Measurements from ENCODE around the gene ARHGAP40. TPM values are rescaled to one million over a fixed set of nuclear protein-coding genes. Genes with fewer than 3 reads are reported as not detected.
A peak's percentile ranks its signal among the peaks of the same experiment; 100 is the strongest.

ARHGAP40 gene
- total and polyA plus RNA-seq, 9 of the 15 experiments (the other 6 are each of a cell fraction or from before 2014, with no cell fraction given) = not detected

DNA sequence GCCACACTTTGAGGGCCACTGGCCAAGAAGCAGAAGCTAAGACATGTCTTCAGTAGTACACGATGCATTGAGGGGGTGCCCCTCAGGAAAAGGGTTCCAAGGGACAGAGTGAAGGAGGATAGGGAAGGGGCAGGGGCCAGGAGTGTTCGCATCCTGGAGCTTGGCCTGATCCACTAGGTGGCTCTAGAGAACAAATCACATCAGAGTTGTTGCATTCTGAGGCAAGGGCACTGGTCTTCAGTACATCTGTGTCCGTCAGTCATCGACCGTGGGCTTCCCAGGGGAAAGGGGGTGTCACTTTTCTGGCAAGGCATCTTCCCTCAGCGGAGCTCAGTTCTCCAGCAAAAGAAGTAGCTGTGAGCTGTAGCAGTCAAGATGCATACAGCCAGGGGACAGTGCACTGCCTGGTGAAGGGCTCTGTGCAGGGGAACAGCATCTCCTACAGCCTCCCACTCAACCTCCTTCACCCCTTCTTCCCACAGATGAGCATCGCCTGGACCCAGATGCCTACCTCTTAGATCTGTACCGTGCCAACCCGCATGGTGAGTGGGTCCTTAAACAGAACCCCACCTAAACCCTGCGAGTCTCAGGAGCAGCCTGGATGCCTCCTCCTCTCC is 47.8 kb downstream of the ARHGAP40 start (continued):
- TF ChIP-seq, protein P1, sequence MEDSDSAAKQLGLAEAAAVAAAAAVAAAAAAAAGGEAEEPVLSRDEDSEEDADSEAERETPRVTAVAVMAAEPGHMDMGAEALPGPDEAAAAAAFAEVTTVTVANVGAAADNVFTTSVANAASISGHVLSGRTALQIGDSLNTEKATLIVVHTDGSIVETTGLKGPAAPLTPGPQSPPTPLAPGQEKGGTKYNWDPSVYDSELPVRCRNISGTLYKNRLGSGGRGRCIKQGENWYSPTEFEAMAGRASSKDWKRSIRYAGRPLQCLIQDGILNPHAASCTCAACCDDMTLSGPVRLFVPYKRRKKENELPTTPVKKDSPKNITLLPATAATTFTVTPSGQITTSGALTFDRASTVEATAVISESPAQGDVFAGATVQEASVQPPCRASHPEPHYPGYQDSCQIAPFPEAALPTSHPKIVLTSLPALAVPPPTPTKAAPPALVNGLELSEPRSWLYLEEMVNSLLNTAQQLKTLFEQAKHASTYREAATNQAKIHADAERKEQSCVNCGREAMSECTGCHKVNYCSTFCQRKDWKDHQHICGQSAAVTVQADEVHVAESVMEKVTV (CRISPR knock-in tag; IDR thresholded peaks at IDR 0.05) = peak; percentile 59
- TF ChIP-seq, protein P2, sequence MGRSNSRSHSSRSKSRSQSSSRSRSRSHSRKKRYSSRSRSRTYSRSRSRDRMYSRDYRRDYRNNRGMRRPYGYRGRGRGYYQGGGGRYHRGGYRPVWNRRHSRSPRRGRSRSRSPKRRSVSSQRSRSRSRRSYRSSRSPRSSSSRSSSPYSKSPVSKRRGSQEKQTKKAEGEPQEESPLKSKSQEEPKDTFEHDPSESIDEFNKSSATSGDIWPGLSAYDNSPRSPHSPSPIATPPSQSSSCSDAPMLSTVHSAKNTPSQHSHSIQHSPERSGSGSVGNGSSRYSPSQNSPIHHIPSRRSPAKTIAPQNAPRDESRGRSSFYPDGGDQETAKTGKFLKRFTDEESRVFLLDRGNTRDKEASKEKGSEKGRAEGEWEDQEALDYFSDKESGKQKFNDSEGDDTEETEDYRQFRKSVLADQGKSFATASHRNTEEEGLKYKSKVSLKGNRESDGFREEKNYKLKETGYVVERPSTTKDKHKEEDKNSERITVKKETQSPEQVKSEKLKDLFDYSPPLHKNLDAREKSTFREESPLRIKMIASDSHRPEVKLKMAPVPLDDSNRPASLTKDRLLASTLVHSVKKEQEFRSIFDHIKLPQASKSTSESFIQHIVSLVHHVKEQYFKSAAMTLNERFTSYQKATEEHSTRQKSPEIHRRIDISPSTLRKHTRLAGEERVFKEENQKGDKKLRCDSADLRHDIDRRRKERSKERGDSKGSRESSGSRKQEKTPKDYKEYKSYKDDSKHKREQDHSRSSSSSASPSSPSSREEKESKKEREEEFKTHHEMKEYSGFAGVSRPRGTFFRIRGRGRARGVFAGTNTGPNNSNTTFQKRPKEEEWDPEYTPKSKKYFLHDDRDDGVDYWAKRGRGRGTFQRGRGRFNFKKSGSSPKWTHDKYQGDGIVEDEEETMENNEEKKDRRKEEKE (IDR thresholded peaks at IDR 0.05; ENCODE audit: borderline replicate concordance in 1 of 2, control insufficient read depth in 1 of 2, low read depth in 2 of 2, low read length in 1 of 2) = no peak
- no peak for TF ChIP-seq PPARD (CRISPR knock-in tag; IDR thresholded peaks at IDR 0.05)
- TF ChIP-seq CBFA2T3 (IDR thresholded peaks at IDR 0.05) = no peak
- TF ChIP-seq, protein P3, sequence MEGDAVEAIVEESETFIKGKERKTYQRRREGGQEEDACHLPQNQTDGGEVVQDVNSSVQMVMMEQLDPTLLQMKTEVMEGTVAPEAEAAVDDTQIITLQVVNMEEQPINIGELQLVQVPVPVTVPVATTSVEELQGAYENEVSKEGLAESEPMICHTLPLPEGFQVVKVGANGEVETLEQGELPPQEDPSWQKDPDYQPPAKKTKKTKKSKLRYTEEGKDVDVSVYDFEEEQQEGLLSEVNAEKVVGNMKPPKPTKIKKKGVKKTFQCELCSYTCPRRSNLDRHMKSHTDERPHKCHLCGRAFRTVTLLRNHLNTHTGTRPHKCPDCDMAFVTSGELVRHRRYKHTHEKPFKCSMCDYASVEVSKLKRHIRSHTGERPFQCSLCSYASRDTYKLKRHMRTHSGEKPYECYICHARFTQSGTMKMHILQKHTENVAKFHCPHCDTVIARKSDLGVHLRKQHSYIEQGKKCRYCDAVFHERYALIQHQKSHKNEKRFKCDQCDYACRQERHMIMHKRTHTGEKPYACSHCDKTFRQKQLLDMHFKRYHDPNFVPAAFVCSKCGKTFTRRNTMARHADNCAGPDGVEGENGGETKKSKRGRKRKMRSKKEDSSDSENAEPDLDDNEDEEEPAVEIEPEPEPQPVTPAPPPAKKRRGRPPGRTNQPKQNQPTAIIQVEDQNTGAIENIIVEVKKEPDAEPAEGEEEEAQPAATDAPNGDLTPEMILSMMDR (IDR thresholded peaks at IDR 0.05 in 2 of 3, conservative IDR thresholded peaks at IDR 0.05 in 1 of 3; ENCODE audit: insufficient read depth in 2 of 3, low read depth in 1 of 3, low read length in 3 of 3) = peak; percentile 75 to 81 (median 76)
- TF ChIP-seq, protein P4, sequence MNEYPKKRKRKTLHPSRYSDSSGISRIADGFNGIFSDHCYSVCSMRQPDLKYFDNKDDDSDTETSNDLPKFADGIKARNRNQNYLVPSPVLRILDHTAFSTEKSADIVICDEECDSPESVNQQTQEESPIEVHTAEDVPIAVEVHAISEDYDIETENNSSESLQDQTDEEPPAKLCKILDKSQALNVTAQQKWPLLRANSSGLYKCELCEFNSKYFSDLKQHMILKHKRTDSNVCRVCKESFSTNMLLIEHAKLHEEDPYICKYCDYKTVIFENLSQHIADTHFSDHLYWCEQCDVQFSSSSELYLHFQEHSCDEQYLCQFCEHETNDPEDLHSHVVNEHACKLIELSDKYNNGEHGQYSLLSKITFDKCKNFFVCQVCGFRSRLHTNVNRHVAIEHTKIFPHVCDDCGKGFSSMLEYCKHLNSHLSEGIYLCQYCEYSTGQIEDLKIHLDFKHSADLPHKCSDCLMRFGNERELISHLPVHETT (CRISPR knock-in tag; conservative IDR thresholded peaks at IDR 0.05 in 1 of 2, IDR thresholded peaks at IDR 0.05 in 1 of 2) = no peak
- TF ChIP-seq SPI1 (IDR thresholded peaks at IDR 0.05; ENCODE audit: borderline replicate concordance, low read depth, low read length) = no peak
- TF ChIP-seq, protein P5, sequence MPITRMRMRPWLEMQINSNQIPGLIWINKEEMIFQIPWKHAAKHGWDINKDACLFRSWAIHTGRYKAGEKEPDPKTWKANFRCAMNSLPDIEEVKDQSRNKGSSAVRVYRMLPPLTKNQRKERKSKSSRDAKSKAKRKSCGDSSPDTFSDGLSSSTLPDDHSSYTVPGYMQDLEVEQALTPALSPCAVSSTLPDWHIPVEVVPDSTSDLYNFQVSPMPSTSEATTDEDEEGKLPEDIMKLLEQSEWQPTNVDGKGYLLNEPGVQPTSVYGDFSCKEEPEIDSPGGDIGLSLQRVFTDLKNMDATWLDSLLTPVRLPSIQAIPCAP (CRISPR knock-in tag; IDR thresholded peaks at IDR 0.05; ENCODE audit: borderline replicate concordance) = no peak
- TF ChIP-seq RBFOX2 (IDR thresholded peaks at IDR 0.05; ENCODE audit: low read depth, low read length) = no peak
- no peak for TF ChIP-seq HNRNPUL1 (IDR thresholded peaks at IDR 0.05; ENCODE audit: low read length)
- TF ChIP-seq RFX1 (IDR thresholded peaks at IDR 0.05) = no peak
- no peak for TF ChIP-seq GTF2F1 (IDR thresholded peaks at IDR 0.05; ENCODE audit: low read depth, low read length)
- TF ChIP-seq ZNF263 (CRISPR knock-in tag; IDR thresholded peaks at IDR 0.05; ENCODE audit: borderline replicate concordance) = no peak
- TF ChIP-seq KAT8 (IDR thresholded peaks at IDR 0.05; ENCODE audit: low read depth) = no peak
- no peak for TF ChIP-seq KAT2B (IDR thresholded peaks at IDR 0.05; ENCODE audit: low read depth, low read length)
- TF ChIP-seq CTBP1 (IDR thresholded peaks at IDR 0.05; ENCODE audit: borderline replicate concordance) = peak; percentile 29; the same call in 1 of the 2 replicates
- TF ChIP-seq CXXC5 (CRISPR knock-in tag; IDR thresholded peaks at IDR 0.05) = no peak
- no peak for TF ChIP-seq SAFB2 (IDR thresholded peaks at IDR 0.05; ENCODE audit: borderline replicate concordance, low read depth, low read length, severe bottlenecking)

All from K562 (cell line).